GM19438 (cell line): Measurements from ENCODE around the gene AURKAIP1.

Source experiments
- ATAC-seq: cut with Tn5 transposase; IDR thresholded peaks from one replicate; pipeline ENCODE4 v1.9.1; 2021; ENCODE audit warnings: low read depth; ENCODE audit not compliant: unreplicated experiment

Gene AURKAIP1

GRCh38 chr1:1335283-1335682, 39.7 kb downstream of the AURKAIP1 start:
- ATAC-seq = no peak

- no peak for ATAC-seq
These were observed 40.2 kb downstream of the AURKAIP1 start for GRCh38 chr1:1334835-1335234.

- no peak for ATAC-seq
These were observed 41.3 kb downstream of the AURKAIP1 start for GRCh38 chr1:1333551-1334241.

- ATAC-seq = no peak
These were observed 42.1 kb downstream of the AURKAIP1 start for GRCh38 chr1:1332774-1333480.

GRCh38 chr1:1332031-1332755, 42.8 kb downstream of the AURKAIP1 start:
- ATAC-seq = no peak

GRCh38 chr1:1331068-1331965, 43.7 kb downstream of the AURKAIP1 start, which contains the start of gene TAS1R3:
Gene TAS1R3, plus strand, starts transcription at chr1:1331280. Its CDS starts 66 bp downstream, at chr1:1331346.
- no peak for ATAC-seq

GRCh38 chr1:1330366-1331067, 44.5 kb downstream of the AURKAIP1 start:
- no peak for ATAC-seq

GRCh38 chr1:1329304-1330210, 45.5 kb downstream of the AURKAIP1 start:
- no peak for ATAC-seq

GRCh38 chr1:1328254-1328653, 46.8 kb downstream of the AURKAIP1 start:
- no peak for ATAC-seq

GRCh38 chr1:1327291-1327690, 47.7 kb downstream of the AURKAIP1 start:
- ATAC-seq = no peak

GRCh38 chr1:1326075-1326605, 48.9 kb downstream of the AURKAIP1 start:
- ATAC-seq = no peak

- no peak for ATAC-seq
These were observed 49.5 kb downstream of the AURKAIP1 start for GRCh38 chr1:1325288-1326074.

GRCh38 chr1:1324524-1325287, 50.3 kb downstream of the AURKAIP1 start, which contains the start of the genes CPTP and INTS11:
Gene CPTP, plus strand, starts transcription at chr1:1324802. Its CDS starts 2,109 bp downstream, at chr1:1326911.
Gene INTS11, minus strand, starts transcription at chr1:1324660. Its CDS starts 52 bp downstream, at chr1:1324608.
- ATAC-seq = peak; percentile 66

- peak; percentile 10 for ATAC-seq
These were observed 50.9 kb downstream of the AURKAIP1 start for GRCh38 chr1:1324084-1324523.
